Measurements from ENCODE around the gene CSTPP1.

CSTPP1 gene

DNA sequence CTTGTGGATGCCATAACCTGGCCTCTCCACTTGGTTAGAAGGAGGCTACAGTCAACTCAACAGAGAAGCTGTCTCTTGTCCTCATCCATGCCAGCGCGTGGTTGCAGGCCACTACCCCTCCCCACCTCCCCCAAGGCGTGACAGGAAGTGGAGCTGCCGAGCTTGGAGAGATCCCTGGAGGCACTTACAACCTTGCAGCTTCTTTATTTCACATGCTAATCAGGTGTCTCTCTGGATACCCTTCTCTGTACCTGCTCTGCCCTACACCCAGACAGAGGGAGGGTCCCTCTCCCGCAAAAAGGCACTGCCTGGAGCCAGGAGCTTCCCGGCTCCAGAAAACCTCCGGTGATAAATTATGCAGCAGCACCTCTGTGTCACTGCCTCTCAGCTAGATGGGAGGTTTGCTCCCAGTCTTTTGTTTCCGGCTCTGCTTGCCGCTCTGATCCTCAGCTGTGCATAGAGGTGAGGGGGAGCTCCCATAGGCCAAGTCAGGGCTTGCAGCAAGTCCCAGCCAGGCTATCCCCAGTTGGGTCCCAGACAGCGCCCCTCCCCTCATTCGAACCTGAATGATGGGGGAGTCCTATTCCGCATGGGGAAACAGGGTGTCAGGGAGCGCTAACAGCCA, 23.9 kb upstream of the CSTPP1 start:
- Histone ChIP-seq H3K27me3 (ENCODE audit: control insufficient read depth, insufficient read depth, low read length) (peaks cover 13% of the 10 kb centered on the region; the same call in 1 of the 2 replicates), H3K9ac (ENCODE audit: low read length) (peak overlapping the region; percentile 58), H3K4me1 (ENCODE audit: control insufficient read depth, insufficient read depth, low read length) (peaks cover 62% of the 10 kb centered on the region), H3K36me3 (ENCODE audit: control insufficient read depth, insufficient read depth, low read length) (no peaks in the 10 kb centered on the region), H3K27ac (ENCODE audit: low read depth, low read length) (peak overlapping the region; percentile 60; the same call in 1 of the 2 replicates), H3K9me3 (ENCODE audit: control insufficient read depth, insufficient read depth, low read depth, low read length) (no peaks in the 10 kb centered on the region), H3K4me3 (ENCODE audit: low read depth, low read length) (peak overlapping the region; percentile 54)

- H3K27me3 ChIP-seq (ENCODE audit: control insufficient read depth, insufficient read depth, low read length), result peaks cover 13% of the 10 kb centered on the region; the same call in 1 of the 2 replicates
- peak overlapping the region; percentile 60; the same call in 1 of the 2 replicates for H3K27ac ChIP-seq (ENCODE audit: low read depth, low read length)
- peaks cover 57% of the 10 kb centered on the region for H3K4me1 ChIP-seq (ENCODE audit: control insufficient read depth, insufficient read depth, low read length)
Measured at GRCh38 chr11:46913484-46913883, 23.1 kb upstream of the CSTPP1 start.

GRCh38 chr11:46914363-46914762, 22.2 kb upstream of the CSTPP1 start:
- Histone ChIP-seq H3K4me3 (ENCODE audit: low read depth, low read length) (peak overlapping the region; percentile 54; the same call in 1 of the 2 replicates), H3K36me3 (ENCODE audit: control insufficient read depth, insufficient read depth, low read length) (no peaks in the 10 kb centered on the region), H3K9ac (ENCODE audit: low read length) (peak overlapping the region; percentile 58), H3K9me3 (ENCODE audit: control insufficient read depth, insufficient read depth, low read depth, low read length) (no peaks in the 10 kb centered on the region), H3K27me3 (ENCODE audit: control insufficient read depth, insufficient read depth, low read length) (peaks cover 13% of the 10 kb centered on the region; the same call in 1 of the 2 replicates), H3K27ac (ENCODE audit: low read depth, low read length) (no peak overlapping the region), H3K4me1 (ENCODE audit: control insufficient read depth, insufficient read depth, low read length) (peaks cover 59% of the 10 kb centered on the region)

More at GRCh38 chr11:46913484-46913883, 23.1 kb upstream of the CSTPP1 start:
- H3K9me3 ChIP-seq (ENCODE audit: control insufficient read depth, insufficient read depth, low read depth, low read length), result no peaks in the 10 kb centered on the region
- H3K9ac ChIP-seq (ENCODE audit: low read length), result peak overlapping the region; percentile 58
- peak overlapping the region; percentile 54 for H3K4me3 ChIP-seq (ENCODE audit: low read depth, low read length)
- H3K36me3 ChIP-seq (ENCODE audit: control insufficient read depth, insufficient read depth, low read length), result no peaks in the 10 kb centered on the region

DNA sequence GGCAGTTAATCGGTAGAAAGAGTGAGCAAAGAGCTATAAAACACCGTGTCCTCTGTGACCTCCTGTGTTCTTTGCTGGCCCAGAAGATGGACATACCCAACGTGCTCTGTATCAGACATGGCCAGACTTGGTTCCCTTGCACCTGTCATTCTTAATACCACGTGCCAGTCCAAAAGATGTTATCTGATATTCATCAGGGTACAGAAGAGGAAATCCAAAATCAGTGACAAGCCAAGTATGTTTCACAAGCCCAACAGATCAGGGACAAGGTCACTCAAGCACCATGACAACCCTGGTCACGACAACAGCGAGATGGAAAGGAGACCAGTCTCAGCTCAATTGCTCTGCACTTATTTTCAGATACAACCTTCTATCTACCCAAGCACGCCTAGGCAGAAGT, 21.7 kb upstream of the CSTPP1 start:
- Histone ChIP-seq H3K36me3 (ENCODE audit: control insufficient read depth, insufficient read depth, low read length) (no peaks in the 10 kb centered on the region), H3K4me3 (ENCODE audit: low read depth, low read length) (peak overlapping the region; percentile 5; the same call in 1 of the 2 replicates), H3K9me3 (ENCODE audit: control insufficient read depth, insufficient read depth, low read depth, low read length) (no peaks in the 10 kb centered on the region), H3K9ac (ENCODE audit: low read length) (no peak overlapping the region), H3K4me1 (ENCODE audit: control insufficient read depth, insufficient read depth, low read length) (peaks cover 59% of the 10 kb centered on the region), H3K27ac (ENCODE audit: low read depth, low read length) (no peak overlapping the region), H3K27me3 (ENCODE audit: control insufficient read depth, insufficient read depth, low read length) (peaks cover 13% of the 10 kb centered on the region; the same call in 1 of the 2 replicates)

DNA sequence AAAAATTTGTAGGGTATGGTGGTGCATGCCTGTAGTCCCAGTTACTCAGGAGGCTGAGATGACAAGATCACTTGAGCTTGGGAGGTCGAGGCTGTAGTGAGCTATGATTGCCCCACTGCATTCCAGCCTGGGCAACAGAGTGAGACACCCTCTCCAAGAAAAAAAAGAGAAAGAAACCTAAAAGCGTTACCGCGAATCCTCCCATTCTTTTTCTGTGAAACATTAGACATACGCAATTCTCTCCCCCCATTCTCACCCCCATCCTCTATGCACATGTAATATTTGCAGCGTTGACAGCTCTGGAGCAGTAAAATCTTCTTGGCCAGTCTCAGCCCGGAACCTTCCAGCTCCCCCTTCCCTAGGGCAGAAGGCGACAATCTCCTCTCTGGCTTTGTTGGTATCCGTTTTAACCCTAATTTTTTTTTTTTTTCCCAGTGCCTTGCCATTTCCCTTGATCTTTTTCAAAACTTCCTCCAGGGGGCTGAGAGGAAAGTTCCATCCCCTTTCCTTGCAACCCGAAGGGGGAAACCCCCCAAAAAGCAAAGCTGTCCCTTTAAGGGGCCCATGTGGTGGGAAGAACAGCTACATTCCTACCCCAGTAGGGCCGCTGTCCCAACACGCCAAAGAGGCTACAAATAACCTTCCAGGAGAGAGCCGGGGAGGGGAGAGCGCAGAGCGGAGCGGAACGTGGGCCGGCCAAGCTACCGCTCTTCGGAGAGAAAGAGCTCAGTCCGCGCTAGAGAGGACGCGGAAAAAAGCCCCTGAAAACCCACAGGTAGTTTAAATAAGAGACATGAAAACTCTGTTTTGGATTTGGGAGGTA, 20.1 kb upstream of the CSTPP1 start:
- H3K4me1 ChIP-seq (ENCODE audit: control insufficient read depth, insufficient read depth, low read length), result peaks cover 59% of the 10 kb centered on the region
- no peaks in the 10 kb centered on the region for H3K9me3 ChIP-seq (ENCODE audit: control insufficient read depth, insufficient read depth, low read depth, low read length)

DNA sequence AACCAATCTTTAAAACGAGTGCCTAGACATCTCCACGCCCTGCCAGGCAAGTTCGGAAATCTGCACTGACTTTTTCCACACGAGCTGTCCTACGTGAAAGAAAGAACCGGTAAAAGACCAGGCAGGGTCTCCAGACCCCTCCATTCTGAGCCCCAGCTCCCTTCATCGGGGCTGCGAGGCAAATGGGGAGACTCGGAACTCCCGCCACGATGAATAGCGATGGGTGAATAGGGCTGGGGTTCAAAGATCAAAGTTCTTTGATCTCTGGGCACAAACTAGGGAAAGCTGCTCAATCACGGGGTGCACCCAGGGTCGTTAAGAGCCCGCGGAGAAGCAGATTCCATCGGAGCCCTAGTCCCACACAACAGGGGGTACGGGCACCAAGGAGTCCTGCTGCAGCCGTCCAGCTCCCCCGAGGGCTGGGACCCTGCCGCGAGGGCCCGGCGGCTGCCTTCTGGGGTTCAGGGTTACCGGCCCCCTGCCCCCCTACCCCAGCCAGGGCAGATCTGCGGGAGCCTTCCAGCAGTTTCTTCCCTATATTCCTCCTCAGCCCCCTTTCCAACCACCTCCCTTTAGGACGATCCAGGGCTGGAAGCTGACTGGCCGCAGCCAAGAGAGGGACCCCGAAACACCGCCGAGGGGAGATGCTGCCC, 19.3 kb upstream of the CSTPP1 start:
- no peak overlapping the region for H3K27ac ChIP-seq (ENCODE audit: low read depth, low read length)
- peak overlapping the region; percentile 83 for H3K4me3 ChIP-seq (ENCODE audit: low read depth, low read length)
- no peaks in the 10 kb centered on the region for H3K36me3 ChIP-seq (ENCODE audit: control insufficient read depth, insufficient read depth, low read length)
- peak overlapping the region; percentile 78 for H3K9ac ChIP-seq (ENCODE audit: low read length)
- H3K27me3 ChIP-seq (ENCODE audit: control insufficient read depth, insufficient read depth, low read length), result peaks cover 13% of the 10 kb centered on the region; the same call in 1 of the 2 replicates
- peaks cover 52% of the 10 kb centered on the region for H3K4me1 ChIP-seq (ENCODE audit: control insufficient read depth, insufficient read depth, low read length)
- no peaks in the 10 kb centered on the region for H3K9me3 ChIP-seq (ENCODE audit: control insufficient read depth, insufficient read depth, low read depth, low read length)

More for the DNA sequence above, 20.1 kb upstream of the CSTPP1 start:
- Histone ChIP-seq H3K27ac (ENCODE audit: low read depth, low read length) (no peak overlapping the region), H3K9ac (ENCODE audit: low read length) (peak overlapping the region; percentile 78), H3K4me3 (ENCODE audit: low read depth, low read length) (peak overlapping the region; percentile 83), H3K27me3 (ENCODE audit: control insufficient read depth, insufficient read depth, low read length) (peaks cover 13% of the 10 kb centered on the region; the same call in 1 of the 2 replicates), H3K36me3 (ENCODE audit: control insufficient read depth, insufficient read depth, low read length) (no peaks in the 10 kb centered on the region)

DNA sequence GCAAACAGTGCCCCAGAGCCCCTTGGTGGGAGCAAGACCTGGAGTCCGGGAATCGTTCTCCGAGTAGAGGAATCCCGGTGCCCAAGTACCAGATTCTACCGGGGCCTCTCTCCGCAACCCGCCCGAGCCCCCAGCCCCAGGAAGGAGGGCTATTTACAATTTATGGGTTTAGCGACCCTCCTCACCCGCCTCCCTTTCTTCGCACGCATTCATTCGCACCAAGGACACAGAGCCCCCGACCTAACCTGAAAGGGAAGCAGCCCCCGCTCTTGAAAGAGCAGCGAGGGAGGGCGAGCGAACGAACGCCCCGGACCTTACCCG, 18.8 kb upstream of the CSTPP1 start:
- peak overlapping the region; percentile 78 for H3K9ac ChIP-seq (ENCODE audit: low read length)
- H3K4me1 ChIP-seq (ENCODE audit: control insufficient read depth, insufficient read depth, low read length), result peaks cover 50% of the 10 kb centered on the region
- peak overlapping the region; percentile 83 for H3K4me3 ChIP-seq (ENCODE audit: low read depth, low read length)
- peaks cover 13% of the 10 kb centered on the region; the same call in 1 of the 2 replicates for H3K27me3 ChIP-seq (ENCODE audit: control insufficient read depth, insufficient read depth, low read length)
- H3K9me3 ChIP-seq (ENCODE audit: control insufficient read depth, insufficient read depth, low read depth, low read length), result no peaks in the 10 kb centered on the region
- H3K27ac ChIP-seq (ENCODE audit: low read depth, low read length), result no peak overlapping the region; the same call in 1 of the 2 replicates
- no peaks in the 10 kb centered on the region for H3K36me3 ChIP-seq (ENCODE audit: control insufficient read depth, insufficient read depth, low read length)

DNA sequence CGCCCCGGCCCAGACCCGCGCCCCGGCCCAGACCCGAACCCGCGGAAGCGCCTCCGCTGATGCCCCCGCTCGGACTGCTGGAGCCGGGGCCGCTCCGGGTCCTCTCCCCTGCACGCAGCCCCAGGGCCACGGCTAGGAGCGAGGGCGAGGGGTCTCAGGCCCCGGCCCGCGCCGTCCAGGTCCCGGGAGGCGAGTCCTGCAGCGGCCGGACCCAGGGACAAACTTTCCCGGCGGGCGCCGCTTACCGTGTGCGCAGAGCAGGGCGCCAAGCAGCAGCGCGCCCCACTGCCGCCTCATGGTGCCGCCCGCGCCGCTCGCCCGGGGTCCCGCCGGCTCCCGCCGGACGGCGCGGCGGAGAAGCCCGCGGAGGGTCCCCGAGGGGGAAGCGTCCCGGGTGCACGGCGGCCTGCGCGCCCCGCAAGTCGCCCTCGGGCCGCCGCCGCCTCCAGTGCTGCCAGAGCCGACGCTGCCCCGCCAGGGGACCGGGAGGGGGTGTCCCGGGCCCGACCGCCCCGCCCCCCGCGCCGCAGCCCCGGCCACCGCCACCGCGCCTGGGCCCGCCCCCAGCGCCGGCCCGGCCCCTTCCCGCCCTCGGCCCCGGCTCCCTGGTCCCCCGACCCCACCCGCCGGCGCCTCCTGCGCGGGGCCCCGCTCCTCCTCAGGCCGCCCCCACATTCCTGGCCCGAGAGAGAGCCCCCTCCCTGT, 18.3 kb upstream of the CSTPP1 start, which contains the start of gene LRP4:
LRP4 (minus strand) TSS at position 468 of the 705 bp plus-strand sequence; CDS start at position 297, 171 bp downstream.
- peak within 1 kb of the TSS; percentile 83 for H3K4me3 ChIP-seq (ENCODE audit: low read depth, low read length)
- H3K9ac ChIP-seq (ENCODE audit: low read length), result peak within 1 kb of the TSS; percentile 78
- no peak within 1 kb of the TSS; the same call in 1 of the 2 replicates for H3K27ac ChIP-seq (ENCODE audit: low read depth, low read length)
- peaks cover 46% of the 10 kb centered on the region for H3K4me1 ChIP-seq (ENCODE audit: control insufficient read depth, insufficient read depth, low read length)
- H3K36me3 ChIP-seq (ENCODE audit: control insufficient read depth, insufficient read depth, low read length), result no peaks in the 10 kb centered on the region
- H3K27me3 ChIP-seq (ENCODE audit: control insufficient read depth, insufficient read depth, low read length), result peaks cover 13% of the 10 kb centered on the region; the same call in 1 of the 2 replicates
- no peaks in the 10 kb centered on the region for H3K9me3 ChIP-seq (ENCODE audit: control insufficient read depth, insufficient read depth, low read depth, low read length)

DNA sequence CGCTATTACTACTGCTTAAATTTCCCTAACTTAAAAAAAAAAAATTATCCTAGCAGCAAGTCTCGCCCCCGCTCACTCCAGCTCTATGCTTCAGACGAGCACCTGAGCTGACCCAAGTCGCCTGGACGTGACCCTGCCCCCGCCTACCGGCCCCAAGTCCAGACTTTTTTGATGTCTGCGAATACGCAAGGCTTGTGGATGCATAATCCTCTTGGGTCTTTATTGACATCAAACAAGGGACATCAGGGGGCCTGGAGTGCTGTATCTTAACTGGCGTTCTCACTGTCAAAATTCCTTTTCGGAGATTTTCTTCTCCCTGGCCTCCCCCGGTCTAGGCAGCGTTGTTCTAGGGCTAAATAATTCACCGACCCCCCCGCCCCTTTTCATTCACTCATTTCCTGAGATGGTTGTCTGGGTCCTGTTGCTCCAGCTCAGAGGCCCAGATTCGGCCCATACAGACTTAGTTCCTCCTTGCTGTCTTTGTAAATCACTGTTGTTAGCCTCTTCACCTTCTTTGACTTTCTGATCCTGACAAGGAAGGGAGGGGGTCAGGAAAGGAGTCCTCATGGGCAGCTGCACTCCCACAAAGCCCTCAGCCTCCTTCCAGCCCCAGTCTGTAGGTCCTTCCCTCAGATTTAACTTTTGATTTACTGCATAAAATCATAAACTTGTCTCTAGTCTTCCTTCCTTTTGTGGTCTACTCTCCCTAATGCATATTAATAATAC, 17.6 kb upstream of the CSTPP1 start:
- H3K27ac ChIP-seq (ENCODE audit: low read depth, low read length), result no peak overlapping the region
- no peaks in the 10 kb centered on the region for H3K9me3 ChIP-seq (ENCODE audit: control insufficient read depth, insufficient read depth, low read depth, low read length)
- H3K36me3 ChIP-seq (ENCODE audit: control insufficient read depth, insufficient read depth, low read length), result no peaks in the 10 kb centered on the region
- peak overlapping the region; percentile 7 for H3K9ac ChIP-seq (ENCODE audit: low read length)
- H3K4me3 ChIP-seq (ENCODE audit: low read depth, low read length), result peak overlapping the region; percentile 83
- H3K27me3 ChIP-seq (ENCODE audit: control insufficient read depth, insufficient read depth, low read length), result peaks cover 13% of the 10 kb centered on the region; the same call in 1 of the 2 replicates
- peaks cover 39% of the 10 kb centered on the region for H3K4me1 ChIP-seq (ENCODE audit: control insufficient read depth, insufficient read depth, low read length)

- H3K9ac ChIP-seq (ENCODE audit: low read length), result no peak overlapping the region
- no peak overlapping the region for H3K27ac ChIP-seq (ENCODE audit: low read depth, low read length)
- no peaks in the 10 kb centered on the region for H3K36me3 ChIP-seq (ENCODE audit: control insufficient read depth, insufficient read depth, low read length)
- H3K4me1 ChIP-seq (ENCODE audit: control insufficient read depth, insufficient read depth, low read length), result peaks cover 25% of the 10 kb centered on the region
- H3K27me3 ChIP-seq (ENCODE audit: control insufficient read depth, insufficient read depth, low read length), result peaks cover 12% of the 10 kb centered on the region; the same call in 1 of the 2 replicates
- H3K4me3 ChIP-seq (ENCODE audit: low read depth, low read length), result no peak overlapping the region
- no peaks in the 10 kb centered on the region for H3K9me3 ChIP-seq (ENCODE audit: control insufficient read depth, insufficient read depth, low read depth, low read length)
Measured at GRCh38 chr11:46920755-46921154, 15.8 kb upstream of the CSTPP1 start.

Measured in HUES6 (cell line).